Upper lobe of left lung (tissue), 6 donors: ENCODE measurements around the gene PGS1. TPM values are rescaled to one million over a fixed set of nuclear protein-coding genes. Genes with fewer than 3 reads are reported as not detected.

Experiments
- ATAC-seq, 2 donors: fragments of 200-7000 bp; cut with Tn5 transposase; one replicate each; pipeline ENCODE4 v1.9.1; 2022; ENCODE audit warnings: mild to moderate bottlenecking in 2 of 2, moderate library complexity in 2 of 2; ENCODE audit not compliant: low FRiP score in 2 of 2
- DNase-seq, 2 donors: peaks; one replicate each; pipeline ENCODE4 v3.0.0-alpha.2; 2019 to 2020
- H3K27ac ChIP-seq, 4 donors: fragments of 200-600 bp; sonication (generic); one replicate each; pipeline ENCODE4 v1.5.1; 2016 to 2019
- H3K27me3 ChIP-seq, 4 donors: fragments of 200-600 bp; sonication (generic); one replicate each; pipeline ENCODE4 v1.5.1; 2017 to 2019
- H3K36me3 ChIP-seq, 4 donors: fragments of 200-600 bp; sonication (generic); one replicate each; pipeline ENCODE4 v1.5.1; 2016 to 2019
- H3K4me1 ChIP-seq, 4 donors: fragments of 200-600 bp; sonication (generic); one replicate each; pipeline ENCODE4 v1.5.1; 2018 to 2019
- H3K4me3 ChIP-seq, 4 donors: fragments of 200-600 bp; sonication (generic); one replicate each; pipeline ENCODE4 v1.5.1; 2017 to 2019; ENCODE audit warnings: mild to moderate bottlenecking in 2 of 4, moderate library complexity in 1 of 4
- H3K9me3 ChIP-seq, 4 donors: fragments of 200-600 bp; sonication (generic); one replicate each; pipeline ENCODE4 v1.5.1; 2018 to 2019
- EP300 ChIP-seq, 4 donors: sonication (generic); formaldehyde crosslinking; IDR thresholded peaks; one replicate each; pipeline ENCODE4 v1.5.1; 2017; ENCODE audit warnings: antibody characterized with exemption in 4 of 4, control low read depth in 2 of 4
- POLR2A ChIP-seq, 4 donors: fragments of 450-650 bp; IDR thresholded peaks; one replicate each; pipeline ENCODE4 v1.5.1; 2016 to 2017; ENCODE audit warnings: antibody characterized with exemption in 4 of 4, mild to moderate bottlenecking in 2 of 4
- POLR2AphosphoS5 ChIP-seq, 2 donors: sonication (generic); formaldehyde crosslinking; IDR thresholded peaks; one replicate each; pipeline ENCODE4 v1.5.1; 2017; ENCODE audit warnings: antibody characterized with exemption in 2 of 2
- whole genome bisulfite sequencing, 2 donors: methylation state at CpG; one replicate each; pipeline ENCODE4 v1.1.5; 2017 to 2018; 5-methylcytosine and 5-hydroxymethylcytosine counted together
- total RNA-seq, 6 donors: library from RNA; depleted of rRNA in 4 of 6; stranded (reverse); fragments of >200 nt in 4 of 6; gene quantifications; one replicate each; pipeline versions ENCODE4 v1.1.0 to v1.2.1, GENCODE V29; 2016 to 2021
- TF ChIP-seq, protein P1 (sequence below), 6 experiments: fragments of 450-650 bp in 4 of 6; fragments of 200-600 bp in 2 of 6; sonication (generic) in 2 of 6; IDR thresholded peaks; one replicate each; pipeline ENCODE4 v1.5.1; 2016 to 2019; ENCODE audit warnings: antibody characterized with exemption in 6 of 6
- donor health status: DM: no; HTN: no; CAD: no; lungs with moderate emphysema.
- donor health status: DM: no; HTN: yes; CAD: no; lungs with severe emphysema.

Gene PGS1
- total RNA-seq, 6 donors from 2014 or later = 79.2 to 348 (median 92.3) TPM

DNA sequence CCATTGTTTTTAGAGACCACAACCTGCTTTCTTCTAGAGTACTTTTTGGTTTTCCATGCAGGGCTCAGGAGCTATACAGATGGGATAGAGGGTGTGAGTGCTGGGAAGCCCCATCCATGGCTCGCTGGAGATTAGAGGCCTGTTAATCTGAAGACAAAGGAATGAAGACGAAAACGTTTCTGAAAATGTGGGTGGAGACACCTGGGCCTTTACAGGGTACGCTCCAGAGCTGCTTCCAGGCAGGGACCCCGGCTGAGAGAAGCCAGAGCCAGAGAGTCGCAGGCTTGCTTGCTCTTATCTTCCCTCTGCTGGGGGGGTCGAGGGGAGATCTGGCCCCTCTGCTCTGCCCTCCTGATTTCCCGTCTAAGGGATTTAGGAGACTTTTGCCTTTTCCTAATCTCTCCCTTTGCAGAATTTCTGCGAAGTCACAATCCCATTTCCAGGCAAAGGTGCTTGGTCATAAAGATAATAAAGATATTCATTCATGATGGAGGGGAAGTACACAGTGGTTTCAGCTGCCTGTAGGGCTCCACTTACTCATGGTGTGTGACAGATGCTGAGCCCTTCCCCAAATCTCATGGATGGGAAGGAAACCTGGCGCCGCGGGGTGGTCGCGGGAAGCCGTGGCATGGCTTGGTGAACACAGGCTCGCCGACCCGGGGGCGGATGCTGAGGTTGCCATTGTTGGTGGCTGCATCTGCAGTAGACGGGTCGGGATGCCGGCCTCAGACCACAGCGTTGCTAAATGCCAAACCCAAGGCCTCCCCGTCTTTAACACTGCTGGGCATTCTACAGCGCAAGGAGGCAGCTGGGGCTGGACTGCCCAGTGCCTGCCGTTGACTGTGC is 13.8 kb upstream of the PGS1 start:
- Histone ChIP-seq H3K36me3 (no peaks in the 10 kb centered on the region), H3K9me3 (no peaks in the 10 kb centered on the region), H3K27ac (peak overlapping the region; percentile 72 to 88 (median 80)), H3K4me3 (no peak overlapping the region), H3K27me3 (no peaks in the 10 kb centered on the region), H3K4me1 (peaks cover 31 to 37% (median 35%) of the 10 kb centered on the region in 4 donors)
- no peak for ATAC-seq
- peak in 1 of 2 donors; percentile 76 for DNase-seq
- TF ChIP-seq POLR2AphosphoS5 (IDR thresholded peaks at IDR 0.05) = no peak
- TF ChIP-seq EP300 (IDR thresholded peaks at IDR 0.05) = no peak
- TF ChIP-seq POLR2A (IDR thresholded peaks at IDR 0.05) = no peak
- TF ChIP-seq, protein P1, sequence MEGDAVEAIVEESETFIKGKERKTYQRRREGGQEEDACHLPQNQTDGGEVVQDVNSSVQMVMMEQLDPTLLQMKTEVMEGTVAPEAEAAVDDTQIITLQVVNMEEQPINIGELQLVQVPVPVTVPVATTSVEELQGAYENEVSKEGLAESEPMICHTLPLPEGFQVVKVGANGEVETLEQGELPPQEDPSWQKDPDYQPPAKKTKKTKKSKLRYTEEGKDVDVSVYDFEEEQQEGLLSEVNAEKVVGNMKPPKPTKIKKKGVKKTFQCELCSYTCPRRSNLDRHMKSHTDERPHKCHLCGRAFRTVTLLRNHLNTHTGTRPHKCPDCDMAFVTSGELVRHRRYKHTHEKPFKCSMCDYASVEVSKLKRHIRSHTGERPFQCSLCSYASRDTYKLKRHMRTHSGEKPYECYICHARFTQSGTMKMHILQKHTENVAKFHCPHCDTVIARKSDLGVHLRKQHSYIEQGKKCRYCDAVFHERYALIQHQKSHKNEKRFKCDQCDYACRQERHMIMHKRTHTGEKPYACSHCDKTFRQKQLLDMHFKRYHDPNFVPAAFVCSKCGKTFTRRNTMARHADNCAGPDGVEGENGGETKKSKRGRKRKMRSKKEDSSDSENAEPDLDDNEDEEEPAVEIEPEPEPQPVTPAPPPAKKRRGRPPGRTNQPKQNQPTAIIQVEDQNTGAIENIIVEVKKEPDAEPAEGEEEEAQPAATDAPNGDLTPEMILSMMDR (IDR thresholded peaks at IDR 0.05) = no peak
- WGBS, 2 donors = 68 to 79% methylated on average over 23 to 26 of the region's 26 CpGs

GRCh38 chr17:78365561-78366108 is 12.8 kb upstream of the PGS1 start:
- Histone ChIP-seq H3K27ac (peak overlapping the region; percentile 72 to 88 (median 80)), H3K4me1 (peaks cover 30 to 35% (median 32%) of the 10 kb centered on the region in 4 donors), H3K36me3 (no peaks in the 10 kb centered on the region), H3K27me3 (no peaks in the 10 kb centered on the region), H3K4me3 (no peak overlapping the region), H3K9me3 (no peaks in the 10 kb centered on the region)
- peak in 1 of 2 donors; percentile 57 for DNase-seq
- TF ChIP-seq, protein P1 (IDR thresholded peaks at IDR 0.05) = no peak
- TF ChIP-seq EP300 (IDR thresholded peaks at IDR 0.05) (peak in 3 of 4 donors; percentile 40 to 50 (median 47)), POLR2A (IDR thresholded peaks at IDR 0.05) (no peak), POLR2AphosphoS5 (IDR thresholded peaks at IDR 0.05) (no peak)
- ATAC-seq = peak; percentile 2 to 11
- 45 to 47% methylated on average over 10 to 16 of the region's 16 CpGs for WGBS, 2 donors

DNA sequence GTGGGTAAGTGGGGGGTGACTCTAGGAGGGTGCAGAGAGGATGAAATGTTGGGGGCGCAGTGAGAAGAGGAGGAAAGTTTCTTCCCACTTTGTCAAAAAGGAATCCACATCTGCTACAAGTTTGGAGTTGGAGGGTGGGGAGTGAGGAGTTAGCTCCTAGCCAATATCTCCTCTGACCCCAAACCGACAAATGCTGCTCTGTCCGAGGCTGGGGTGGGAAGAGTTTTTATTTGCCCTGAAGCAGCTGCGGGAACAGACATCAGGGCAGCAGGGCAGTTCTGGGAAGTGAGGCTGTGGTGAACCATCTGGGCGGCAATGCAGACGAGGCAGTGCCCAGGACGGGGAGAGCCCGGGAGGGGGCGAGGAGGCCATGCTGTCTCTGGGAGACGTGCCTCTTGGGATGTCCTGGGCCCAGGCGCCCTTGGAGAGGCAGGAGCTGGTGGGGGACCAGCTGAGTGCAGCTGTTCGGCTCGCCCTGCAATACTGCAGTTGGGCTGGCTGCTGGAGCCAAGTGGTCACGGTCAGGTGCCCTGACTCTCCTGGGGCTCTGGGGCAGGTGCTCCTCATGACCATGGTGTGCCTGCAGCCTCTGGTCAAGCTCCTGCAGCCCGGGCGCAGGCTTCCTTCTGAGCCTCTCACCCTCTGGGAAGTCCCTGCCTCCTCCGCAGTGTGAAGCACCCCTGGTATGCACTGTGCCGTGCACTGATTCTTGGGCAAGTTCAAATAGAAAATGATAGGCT is 12.2 kb upstream of the PGS1 start:
- peak overlapping the region; percentile 72 to 88 (median 80) for H3K27ac ChIP-seq
- peak; percentile 72 to 77 for TF ChIP-seq POLR2AphosphoS5 (IDR thresholded peaks at IDR 0.05)
- peak in 1 of 4 donors; percentile 18 for TF ChIP-seq POLR2A (IDR thresholded peaks at IDR 0.05)
- peak in 3 of 4 donors; percentile 19 to 50 (median 20) for TF ChIP-seq EP300 (IDR thresholded peaks at IDR 0.05)
- TF ChIP-seq, protein P1 (IDR thresholded peaks at IDR 0.05) = no peak
- peak; percentile 42 to 58 for ATAC-seq
- DNase-seq = peak; percentile 67 to 86
- H3K9me3 ChIP-seq = no peaks in the 10 kb centered on the region
- H3K4me1 ChIP-seq = peaks cover 26 to 29% (median 26%) of the 10 kb centered on the region in 4 donors
- no peaks in the 10 kb centered on the region for H3K36me3 ChIP-seq
- no peaks in the 10 kb centered on the region for H3K27me3 ChIP-seq
- no peak overlapping the region for H3K4me3 ChIP-seq
- WGBS, 2 donors = 48 to 62% methylated on average over 9 to 18 of the region's 18 CpGs

DNA sequence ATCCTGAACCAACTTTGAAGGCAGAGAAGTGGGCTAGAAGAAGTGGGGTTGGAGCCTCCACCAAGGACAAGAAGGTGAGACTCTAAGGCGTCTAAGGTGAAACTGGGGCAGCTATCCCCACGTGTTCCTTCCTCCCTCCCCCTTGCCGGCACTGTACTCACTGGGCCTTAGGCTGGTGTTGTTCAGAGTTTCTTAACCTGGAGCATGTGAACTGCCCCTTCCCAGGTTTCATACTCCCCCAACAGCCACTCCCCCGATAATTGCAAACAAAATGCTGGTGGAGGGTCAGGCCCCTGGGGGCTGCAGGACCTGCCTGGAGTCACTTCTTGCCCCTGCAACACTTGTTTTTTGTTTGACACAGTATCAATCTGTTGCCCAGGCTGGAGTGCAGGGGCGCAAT is 11.3 kb upstream of the PGS1 start:
- Histone ChIP-seq H3K36me3 (no peaks in the 10 kb centered on the region), H3K4me1 (peaks cover 22 to 29% (median 24%) of the 10 kb centered on the region in 4 donors), H3K27me3 (no peaks in the 10 kb centered on the region), H3K4me3 (no peak overlapping the region), H3K27ac (peak overlapping the region in 1 of 4 donors; percentile 82), H3K9me3 (no peaks in the 10 kb centered on the region)
- TF ChIP-seq POLR2AphosphoS5 (IDR thresholded peaks at IDR 0.05) = no peak
- TF ChIP-seq POLR2A (IDR thresholded peaks at IDR 0.05) = no peak
- TF ChIP-seq, protein P1 (IDR thresholded peaks at IDR 0.05) = no peak
- no peak for TF ChIP-seq EP300 (IDR thresholded peaks at IDR 0.05)
- DNase-seq = no peak
- WGBS, 2 donors = 87 to 94% methylated on average over 5 of the region's 5 CpGs
- no peak for ATAC-seq
